K562 (cell line): ENCODE measurements around the gene GOLGA8B. TPM values are rescaled to one million over a fixed set of nuclear protein-coding genes. Genes with fewer than 3 reads are reported as not detected.

Source experiments
- CHD2 ChIP-seq: IDR thresholded peaks from 2 replicates; pipeline ENCODE4 v1.6.1; 2011; ENCODE audit warnings: low read depth, low read length
- ESRRB ChIP-seq: fragments of 250-450 bp; sonication (Bioruptor Pico); IDR thresholded peaks from 2 replicates; pipeline ENCODE4 v1.5.0; 2020; ENCODE audit warnings: mild to moderate bottlenecking, moderate library complexity, borderline replicate concordance
- FOXK1 ChIP-seq: sonication (generic); formaldehyde crosslinking; IDR thresholded peaks from 2 replicates; pipeline ENCODE4 v1.8.0; 2022; ENCODE audit warnings: missing genetic modification reagents, mild to moderate bottlenecking, borderline replicate concordance
- FOXK2 ChIP-seq, 2 experiments: fragments of 450-650 bp; IDR thresholded peaks in 1 of 2; conservative IDR thresholded peaks in 1 of 2; 2 replicates each; pipeline ENCODE4 v1.6.1; 2016; ENCODE audit warnings: low read depth in 2 of 2, mild to moderate bottlenecking in 1 of 2
- HCFC1 ChIP-seq: IDR thresholded peaks from 2 replicates; pipeline ENCODE4 v1.6.1; 2012; ENCODE audit warnings: low read depth, low read length, improper control_type of control experiment
- HLTF ChIP-seq: fragments of 450-650 bp; IDR thresholded peaks from 2 replicates; pipeline ENCODE4 v1.6.1; 2016
- KLF13 ChIP-seq: fragments of 450-650 bp; IDR thresholded peaks from 2 replicates; pipeline ENCODE4 v1.6.1; 2016; ENCODE audit warnings: missing genetic modification characterization, low read depth, mild to moderate bottlenecking, missing compliant biosample characterization, moderate library complexity, borderline replicate concordance
- PHB2 ChIP-seq: fragments of 450-650 bp; IDR thresholded peaks from 2 replicates; pipeline ENCODE4 v1.6.1; 2017; ENCODE audit warnings: low read depth
- PHTF2 ChIP-seq: fragments of 250-450 bp; sonication (Bioruptor Pico); IDR thresholded peaks from 2 replicates; pipeline ENCODE4 v1.5.0; 2021; ENCODE audit warnings: mild to moderate bottlenecking
- PML ChIP-seq: IDR thresholded peaks from 2 replicates; pipeline ENCODE4 v1.6.1; 2012; ENCODE audit warnings: low read length, inconsistent platforms
- POLR2B ChIP-seq: fragments of 450-650 bp; IDR thresholded peaks from 2 replicates; pipeline ENCODE4 v1.6.1; 2018; ENCODE audit warnings: low read depth; ENCODE audit not compliant: partially characterized antibody
- RBM25 ChIP-seq: fragments of 200-400 bp; formaldehyde crosslinking; IDR thresholded peaks from 2 replicates; pipeline ENCODE4 v1.6.1; 2018; ENCODE audit warnings: low read length, low read depth, moderate library complexity; ENCODE audit not compliant: severe bottlenecking
- SIRT6 ChIP-seq: IDR thresholded peaks from one replicate; pipeline ENCODE4 v1.6.1; 2012; ENCODE audit warnings: low read depth, mild to moderate bottlenecking, control low read depth, inconsistent platforms, low read length, moderate library complexity
- WHSC1 ChIP-seq: IDR thresholded peaks from one replicate; pipeline ENCODE4 v1.6.1; 2012; ENCODE audit warnings: low read length, control low read depth, inconsistent platforms
- ZBTB2 ChIP-seq: fragments of 450-650 bp; IDR thresholded peaks from 2 replicates; pipeline ENCODE4 v1.6.1; 2016; ENCODE audit warnings: antibody characterized with exemption
- ZBTB26 ChIP-seq: fragments of 450-650 bp; formaldehyde crosslinking; IDR thresholded peaks from 2 replicates; pipeline ENCODE4 v1.4.0; 2022; ENCODE audit warnings: missing genetic modification characterization
- ZBTB7A ChIP-seq: IDR thresholded peaks from 2 replicates; pipeline ENCODE4 v1.6.1; 2011; ENCODE audit warnings: low read depth, mild to moderate bottlenecking, low read length, moderate library complexity, borderline replicate concordance; ENCODE audit not compliant: control insufficient read depth
- ZEB2 ChIP-seq: fragments of 450-650 bp; IDR thresholded peaks from 2 replicates; pipeline ENCODE4 v1.6.1; 2016
- ZFX ChIP-seq: sonication (generic); formaldehyde crosslinking; IDR thresholded peaks from 2 replicates; pipeline ENCODE4 v1.8.0; 2022; ENCODE audit warnings: mild to moderate bottlenecking, missing genetic modification reagents, moderate library complexity
- ZKSCAN8 ChIP-seq: fragments of 200-800 bp; sonication (Bioruptor generic); IDR thresholded peaks from 2 replicates; pipeline ENCODE4 v1.6.1; 2016; ENCODE audit warnings: missing genetic modification characterization, missing compliant biosample characterization
- ZMIZ1 ChIP-seq, 2 experiments: fragments of 150-350 bp in 1 of 2; IDR thresholded peaks; 2 replicates each; pipeline ENCODE4 v1.6.1; 2012 to 2016; ENCODE audit warnings: low read depth in 2 of 2, low read length in 2 of 2, mild to moderate bottlenecking in 1 of 2, moderate library complexity in 1 of 2
- ZNF668 ChIP-seq: fragments of 250-450 bp; sonication (Bioruptor Pico); IDR thresholded peaks from 2 replicates; pipeline ENCODE4 v1.8.0; 2022; ENCODE audit warnings: mild to moderate bottlenecking, inconsistent platforms
- ZZZ3 ChIP-seq: fragments of 450-650 bp; IDR thresholded peaks from 2 replicates; pipeline ENCODE4 v1.6.1; 2016; ENCODE audit warnings: antibody characterized with exemption, mild to moderate bottlenecking, moderate library complexity
- polyA plus RNA-seq, 8 experiments: library from polyadenylated mRNA; depleted of rRNA in 4 of 8; stranded (reverse) in 5 of 8; unstranded in 3 of 8; fragments of >200 nt; fragmentation: Nextera tagmentation in 2 of 8; fragmentation: Illumina TruSeq in 1 of 8; extraction: Ambion mirVana in 2 of 8; extraction: Trizol in 1 of 8; gene quantifications; 2 replicates each; pipeline versions ENCODE4 v1.2.1 to v1.2.3, GENCODE V29; 2011 to 2014; ENCODE audit warnings: inconsistent platforms in 1 of 8, missing spikeins in 1 of 8
- total RNA-seq, 7 experiments: library from RNA; depleted of rRNA in 6 of 7; stranded (reverse); fragments of >200 nt in 6 of 7; fragmentation: Illumina TruSeq in 2 of 7; extraction: Trizol in 2 of 7; gene quantifications; 2 replicates each; pipeline versions ENCODE4 v1.2.1 to v1.2.3, GENCODE V29; 2011 to 2021; ENCODE audit warnings: low replicate concordance in 1 of 7

GOLGA8B gene
- total and polyA plus RNA-seq, 9 of the 15 experiments (the other 6 are each of a cell fraction or from before 2014, with no cell fraction given): 7.9 to 236 (median 54.1) TPM

- TF ChIP-seq ZMIZ1 (IDR thresholded peaks at IDR 0.05; ENCODE audit: low read depth in 2 of 2, low read length in 2 of 2) (no peak), POLR2B (peak; percentile 49), SIRT6 (no peak), CHD2 (peak; percentile 36; the same call in 1 of the 2 replicates), RBM25 (no peak), PHTF2 (CRISPR knock-in tag) (no peak), FOXK2 (conservative IDR thresholded peaks at IDR 0.05 in 1 of 2, IDR thresholded peaks at IDR 0.05 in 1 of 2; ENCODE audit: low read depth in 2 of 2) (no peak), HLTF (no peak), WHSC1 (no peak), ESRRB (CRISPR knock-in tag) (no peak), ZFX (CRISPR knock-in tag) (peak; percentile 80), ZBTB7A (peak; percentile 31; the same call in 1 of the 2 replicates), ZBTB2 (peak; percentile 81), HCFC1 (no peak; the same call in 1 of the 2 replicates), FOXK1 (CRISPR knock-in tag) (0 out of 2 replicates have a peak, but pooled peaks have one; percentile 11), ZNF668 (CRISPR knock-in tag) (no peak), KLF13 (no peak), ZZZ3 (no peak), PHB2 (no peak), ZKSCAN8 (CRISPR knock-in tag) (no peak), PML (0 out of 2 replicates have a peak, but pooled peaks have one; percentile 28), ZBTB26 (no peak), ZEB2 (no peak)
Measured at GRCh38 chr15:34583399-34584329, at the start of gene GOLGA8B (continued).
